GM12878 (cell line): ENCODE results near the gene PRKAR2B. TPM values are rescaled to one million over a fixed set of nuclear protein-coding genes. Genes with fewer than 3 reads are reported as not detected.

ENCODE experiments used
- BACH1 ChIP-seq: fragments of 450-650 bp; IDR thresholded peaks from 2 replicates; pipeline ENCODE4 v1.6.1; 2017; ENCODE audit warnings: mild to moderate bottlenecking, borderline replicate concordance
- CTCF ChIP-seq, 3 experiments: IDR thresholded peaks in 2 of 3; conservative IDR thresholded peaks in 1 of 3; 2 replicates each; pipeline ENCODE4 v1.5.1; 2011; ENCODE audit warnings: low read depth in 3 of 3, low read length in 3 of 3, mild to moderate bottlenecking in 3 of 3, control low read depth in 2 of 3, moderate library complexity in 2 of 3, inconsistent platforms in 1 of 3, mixed read lengths in 1 of 3; ENCODE audit not compliant: control insufficient read depth in 2 of 3, insufficient read depth in 1 of 3; ENCODE audit errors: extremely low read depth in 1 of 3
- EGR1 ChIP-seq, 2 experiments: IDR thresholded peaks; 1 replicate in 1 of 2; 2 replicates in 1 of 2; pipeline ENCODE4 v1.6.1; 2011 to 2012; ENCODE audit warnings: low read depth in 2 of 2, low read length in 2 of 2, borderline replicate concordance in 1 of 2, mild to moderate bottlenecking in 1 of 2, moderate library complexity in 1 of 2
- GATAD2B ChIP-seq: fragments of 450-650 bp; conservative IDR thresholded peaks from 2 replicates; pipeline ENCODE4 v1.6.1; 2017; ENCODE audit warnings: low read depth, mild to moderate bottlenecking, moderate library complexity
- NR2C1 ChIP-seq: fragments of 450-650 bp; IDR thresholded peaks from 2 replicates; pipeline ENCODE4 v1.6.1; 2017; ENCODE audit warnings: antibody characterized with exemption, mild to moderate bottlenecking, moderate library complexity
- SRF ChIP-seq, 2 experiments: IDR thresholded peaks; 2 replicates each; pipeline ENCODE4 v1.6.1; 2011; ENCODE audit warnings: low read depth in 2 of 2, low read length in 2 of 2, mild to moderate bottlenecking in 1 of 2, moderate library complexity in 1 of 2
- STAT1 ChIP-seq: fragments of 450-650 bp; conservative IDR thresholded peaks from 2 replicates; pipeline ENCODE4 v1.6.1; 2014; ENCODE audit warnings: antibody characterized with exemption, mild to moderate bottlenecking
- TCF7 ChIP-seq: IDR thresholded peaks from 2 replicates; pipeline ENCODE4 v1.6.1; 2014; ENCODE audit warnings: antibody characterized with exemption, borderline replicate concordance
- YBX1 ChIP-seq: fragments of 450-650 bp; IDR thresholded peaks from 2 replicates; pipeline ENCODE4 v1.6.1; 2016; ENCODE audit warnings: antibody characterized with exemption
- ZNF274 ChIP-seq: IDR thresholded peaks from one replicate; pipeline ENCODE4 v1.8.0; 2011; ENCODE audit not compliant: insufficient read length, insufficient read depth
- ZNF687 ChIP-seq: fragments of 450-650 bp; IDR thresholded peaks from 2 replicates; pipeline ENCODE4 v1.6.1; 2017; ENCODE audit warnings: mild to moderate bottlenecking, moderate library complexity
- polyA plus RNA-seq, 11 experiments: library from polyadenylated mRNA; depleted of rRNA in 4 of 11; unstranded in 6 of 11; stranded (reverse) in 5 of 11; fragments of >200 nt; fragmentation: Nextera tagmentation in 4 of 11; fragmentation: Illumina TruSeq in 1 of 11; extraction: Ambion mirVana in 4 of 11; extraction: Trizol in 1 of 11; gene quantifications; 1 replicate in 1 of 11; 2 replicates in 10 of 11; pipeline versions ENCODE4 v1.2.1 to v1.2.3, GENCODE V29; 2011 to 2016; ENCODE audit warnings: inconsistent platforms in 2 of 11, missing spikeins in 2 of 11, low read depth in 1 of 11
- total RNA-seq, 4 experiments: library from RNA; depleted of rRNA in 3 of 4; stranded (reverse); fragments of >200 nt in 3 of 4; fragmentation: Illumina TruSeq in 1 of 4; extraction: Trizol in 1 of 4; gene quantifications; 2 replicates each; pipeline versions ENCODE4 v1.2.1 to v1.2.3, GENCODE V29; 2013 to 2021
- TF ChIP-seq, protein P1 (sequence below): IDR thresholded peaks from 2 replicates; pipeline ENCODE4 v1.6.1; 2012; ENCODE audit warnings: mild to moderate bottlenecking, low read depth, low read length
- TF ChIP-seq, protein P2 (sequence below): IDR thresholded peaks from 2 replicates; pipeline ENCODE4 v1.6.1; 2012; ENCODE audit warnings: low read depth, low read length, improper control_type of control experiment
- TF ChIP-seq, protein P3 (sequence below): fragments of 450-650 bp; IDR thresholded peaks from 2 replicates; pipeline ENCODE4 v1.6.1; 2017; ENCODE audit warnings: mild to moderate bottlenecking

Gene PRKAR2B
- total and polyA plus RNA-seq, 10 of the 15 experiments (the other 5 are each of a cell fraction or from before 2014, with no cell fraction given) = 0.01 to 0.18 (median 0.04) TPM; not detected in 4

GRCh38 chr7:107044347-107045194 lies at the start of gene PRKAR2B (continued):
- TF ChIP-seq, protein P1, sequence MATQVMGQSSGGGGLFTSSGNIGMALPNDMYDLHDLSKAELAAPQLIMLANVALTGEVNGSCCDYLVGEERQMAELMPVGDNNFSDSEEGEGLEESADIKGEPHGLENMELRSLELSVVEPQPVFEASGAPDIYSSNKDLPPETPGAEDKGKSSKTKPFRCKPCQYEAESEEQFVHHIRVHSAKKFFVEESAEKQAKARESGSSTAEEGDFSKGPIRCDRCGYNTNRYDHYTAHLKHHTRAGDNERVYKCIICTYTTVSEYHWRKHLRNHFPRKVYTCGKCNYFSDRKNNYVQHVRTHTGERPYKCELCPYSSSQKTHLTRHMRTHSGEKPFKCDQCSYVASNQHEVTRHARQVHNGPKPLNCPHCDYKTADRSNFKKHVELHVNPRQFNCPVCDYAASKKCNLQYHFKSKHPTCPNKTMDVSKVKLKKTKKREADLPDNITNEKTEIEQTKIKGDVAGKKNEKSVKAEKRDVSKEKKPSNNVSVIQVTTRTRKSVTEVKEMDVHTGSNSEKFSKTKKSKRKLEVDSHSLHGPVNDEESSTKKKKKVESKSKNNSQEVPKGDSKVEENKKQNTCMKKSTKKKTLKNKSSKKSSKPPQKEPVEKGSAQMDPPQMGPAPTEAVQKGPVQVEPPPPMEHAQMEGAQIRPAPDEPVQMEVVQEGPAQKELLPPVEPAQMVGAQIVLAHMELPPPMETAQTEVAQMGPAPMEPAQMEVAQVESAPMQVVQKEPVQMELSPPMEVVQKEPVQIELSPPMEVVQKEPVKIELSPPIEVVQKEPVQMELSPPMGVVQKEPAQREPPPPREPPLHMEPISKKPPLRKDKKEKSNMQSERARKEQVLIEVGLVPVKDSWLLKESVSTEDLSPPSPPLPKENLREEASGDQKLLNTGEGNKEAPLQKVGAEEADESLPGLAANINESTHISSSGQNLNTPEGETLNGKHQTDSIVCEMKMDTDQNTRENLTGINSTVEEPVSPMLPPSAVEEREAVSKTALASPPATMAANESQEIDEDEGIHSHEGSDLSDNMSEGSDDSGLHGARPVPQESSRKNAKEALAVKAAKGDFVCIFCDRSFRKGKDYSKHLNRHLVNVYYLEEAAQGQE = no peak
- TF ChIP-seq STAT1 (no peak), EGR1 (IDR thresholded peaks at IDR 0.05; ENCODE audit: borderline replicate concordance in 1 of 2, low read depth in 2 of 2, low read length in 2 of 2) (peak in 1 of 2 experiments; percentile 70; a peak in 2 of 3 replicates), ZNF687 (no peak), BACH1 (no peak), YBX1 (no peak), TCF7 (no peak), SRF (IDR thresholded peaks at IDR 0.05; ENCODE audit: low read depth in 2 of 2, low read length in 2 of 2) (no peak), CTCF (IDR thresholded peaks at IDR 0.05 in 2 of 3, conservative IDR thresholded peaks at IDR 0.05 in 1 of 3; ENCODE audit: control insufficient read depth in 2 of 3, extremely low read depth in 1 of 3, insufficient read depth in 1 of 3, low read depth in 3 of 3, low read length in 3 of 3) (no peak), NR2C1 (no peak), GATAD2B (no peak), ZNF274 (no peak)
- TF ChIP-seq, protein P2, sequence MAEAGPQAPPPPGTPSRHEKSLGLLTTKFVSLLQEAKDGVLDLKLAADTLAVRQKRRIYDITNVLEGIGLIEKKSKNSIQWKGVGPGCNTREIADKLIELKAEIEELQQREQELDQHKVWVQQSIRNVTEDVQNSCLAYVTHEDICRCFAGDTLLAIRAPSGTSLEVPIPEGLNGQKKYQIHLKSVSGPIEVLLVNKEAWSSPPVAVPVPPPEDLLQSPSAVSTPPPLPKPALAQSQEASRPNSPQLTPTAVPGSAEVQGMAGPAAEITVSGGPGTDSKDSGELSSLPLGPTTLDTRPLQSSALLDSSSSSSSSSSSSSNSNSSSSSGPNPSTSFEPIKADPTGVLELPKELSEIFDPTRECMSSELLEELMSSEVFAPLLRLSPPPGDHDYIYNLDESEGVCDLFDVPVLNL = no peak
- TF ChIP-seq, protein P3, sequence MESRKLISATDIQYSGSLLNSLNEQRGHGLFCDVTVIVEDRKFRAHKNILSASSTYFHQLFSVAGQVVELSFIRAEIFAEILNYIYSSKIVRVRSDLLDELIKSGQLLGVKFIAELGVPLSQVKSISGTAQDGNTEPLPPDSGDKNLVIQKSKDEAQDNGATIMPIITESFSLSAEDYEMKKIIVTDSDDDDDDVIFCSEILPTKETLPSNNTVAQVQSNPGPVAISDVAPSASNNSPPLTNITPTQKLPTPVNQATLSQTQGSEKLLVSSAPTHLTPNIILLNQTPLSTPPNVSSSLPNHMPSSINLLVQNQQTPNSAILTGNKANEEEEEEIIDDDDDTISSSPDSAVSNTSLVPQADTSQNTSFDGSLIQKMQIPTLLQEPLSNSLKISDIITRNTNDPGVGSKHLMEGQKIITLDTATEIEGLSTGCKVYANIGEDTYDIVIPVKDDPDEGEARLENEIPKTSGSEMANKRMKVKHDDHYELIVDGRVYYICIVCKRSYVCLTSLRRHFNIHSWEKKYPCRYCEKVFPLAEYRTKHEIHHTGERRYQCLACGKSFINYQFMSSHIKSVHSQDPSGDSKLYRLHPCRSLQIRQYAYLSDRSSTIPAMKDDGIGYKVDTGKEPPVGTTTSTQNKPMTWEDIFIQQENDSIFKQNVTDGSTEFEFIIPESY = no peak
